Measurements from ENCODE around the gene ARID5B.

ARID5B gene

GRCh38 chr10:61939902-61940301 is 38.4 kb downstream of the ARID5B start:
- DNase-seq = no peak

DNA sequence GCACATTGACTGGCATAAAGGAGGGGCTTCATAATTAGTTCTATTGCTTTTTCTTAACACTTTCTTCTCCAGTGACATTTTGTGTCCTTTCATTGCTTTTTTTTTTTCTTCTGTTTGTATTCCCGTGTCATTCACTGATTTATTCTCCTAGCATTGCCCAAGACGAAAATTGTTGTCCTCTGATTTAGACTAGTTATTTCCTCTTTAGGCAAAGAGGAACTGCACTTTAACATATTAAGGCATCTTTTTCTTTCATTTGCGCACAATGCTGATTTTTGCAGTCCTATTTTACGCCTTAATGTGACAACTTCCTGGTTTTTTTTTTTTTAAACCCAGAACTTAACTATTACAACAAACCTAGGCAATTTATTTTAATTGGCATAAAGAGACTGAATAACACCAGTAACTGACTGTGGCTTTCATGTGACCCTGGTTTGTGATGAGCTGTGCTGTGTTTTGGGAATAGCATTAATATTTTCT is 39.7 kb downstream of the ARID5B start:
- no peak for DNase-seq

DNA sequence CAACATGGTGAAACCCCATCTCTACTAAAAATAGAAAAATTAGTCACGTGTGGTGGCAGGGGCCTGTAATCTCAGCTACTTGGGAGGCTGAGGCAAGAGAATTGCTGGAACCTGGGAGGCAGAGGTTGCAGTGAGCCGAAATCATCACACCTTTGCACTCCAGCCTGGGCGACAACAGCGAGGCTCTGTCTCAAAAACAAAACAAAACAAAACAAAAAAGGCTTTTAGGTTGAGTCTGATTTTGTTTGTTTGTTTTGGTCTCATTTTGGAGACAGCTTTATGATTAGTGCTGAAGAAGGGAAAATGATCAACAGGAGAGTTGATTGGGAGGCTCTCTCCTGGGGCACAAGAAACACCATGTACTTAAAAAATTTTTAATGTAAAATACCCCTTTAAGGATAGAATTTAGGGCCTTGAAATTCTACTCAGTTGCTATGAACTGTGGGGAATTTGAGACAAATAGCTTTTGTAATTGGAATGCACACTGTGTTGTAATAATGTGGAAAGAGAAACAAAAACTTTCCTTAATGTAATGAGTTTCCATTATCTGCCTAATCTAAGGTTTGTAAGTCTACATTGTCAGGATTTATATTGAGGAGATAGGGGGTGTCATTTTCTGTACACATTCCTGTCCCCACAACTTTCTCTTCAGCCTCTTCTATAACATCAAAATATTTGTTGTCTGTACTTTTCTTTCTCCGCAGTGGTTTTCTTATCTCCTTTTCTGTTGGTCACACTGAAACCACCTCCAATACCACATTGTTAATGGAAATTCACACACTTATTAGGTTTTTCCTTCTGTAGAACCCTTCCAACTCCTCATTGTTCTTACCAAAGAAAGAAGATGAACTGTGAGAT is 41.3 kb downstream of the ARID5B start:
- no peak for DNase-seq

- DNase-seq = peak; percentile 38
These were observed 42.3 kb downstream of the ARID5B start for GRCh38 chr10:61943674-61944378.

GRCh38 chr10:61944410-61945147 is 43.1 kb downstream of the ARID5B start:
- DNase-seq = no peak

- DNase-seq = no peak
These were observed 48.2 kb downstream of the ARID5B start for GRCh38 chr10:61949687-61950086.

- no peak for DNase-seq
These were observed 49.1 kb downstream of the ARID5B start for GRCh38 chr10:61950449-61951143.

DNA sequence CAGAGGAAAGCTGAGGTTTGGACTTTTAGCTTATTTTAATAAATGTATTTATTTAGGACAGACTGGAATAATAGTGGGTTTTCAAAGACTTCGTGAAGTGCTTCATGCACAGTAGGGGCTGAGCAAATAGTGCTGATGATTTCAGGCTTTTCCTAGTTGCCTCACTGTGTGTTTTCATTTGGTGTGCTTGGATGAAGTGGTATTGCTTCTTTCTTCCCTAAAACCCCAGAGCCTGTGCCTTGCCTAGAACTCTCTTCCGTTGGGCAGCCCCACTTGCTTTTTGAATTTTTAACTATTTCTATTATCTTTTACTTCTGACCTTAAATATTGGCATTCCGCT is 49.6 kb downstream of the ARID5B start:
- DNase-seq = no peak

- DNase-seq = no peak
These were observed 50.7 kb downstream of the ARID5B start for GRCh38 chr10:61952028-61952674.

GRCh38 chr10:61953183-61953582 is 51.7 kb downstream of the ARID5B start:
- DNase-seq = no peak

GRCh38 chr10:61957806-61958205 is 56.3 kb downstream of the ARID5B start:
- DNase-seq = no peak

- no peak for DNase-seq
These were observed 56.8 kb downstream of the ARID5B start for GRCh38 chr10:61958311-61958710.

DNA sequence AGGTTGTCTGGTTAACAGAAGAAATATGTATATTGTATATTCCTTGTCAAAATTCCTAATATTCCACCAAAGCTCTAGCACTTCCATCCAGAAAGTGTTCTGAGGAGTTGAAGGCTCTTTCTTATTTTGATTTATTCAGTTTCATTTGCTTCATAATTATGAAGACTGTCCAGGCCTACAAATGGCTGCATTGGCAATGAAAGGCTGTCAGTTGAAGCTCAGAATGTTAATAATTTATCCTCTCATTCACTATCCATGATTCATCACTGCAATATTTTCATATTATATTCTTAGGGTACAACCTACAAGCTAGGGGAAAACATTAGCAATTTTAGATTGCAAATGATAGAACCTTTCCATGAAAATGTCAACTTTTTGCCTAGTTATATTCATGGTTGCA is 57.3 kb downstream of the ARID5B start:
- DNase-seq = no peak

- no peak for DNase-seq
These were observed 58.3 kb downstream of the ARID5B start for GRCh38 chr10:61959814-61960213.

GRCh38 chr10:61960396-61961120 is 59.1 kb downstream of the ARID5B start:
- no peak for DNase-seq

GRCh38 chr10:61961278-61961677 is 59.8 kb downstream of the ARID5B start:
- peak; percentile 40 for DNase-seq

- no peak for DNase-seq
These were observed 61.5 kb downstream of the ARID5B start for GRCh38 chr10:61962971-61963370.

GRCh38 chr10:61963669-61964058 is 62.2 kb downstream of the ARID5B start:
- DNase-seq = no peak

- no peak for DNase-seq
These were observed 62.7 kb downstream of the ARID5B start for GRCh38 chr10:61964059-61964709.

DNA sequence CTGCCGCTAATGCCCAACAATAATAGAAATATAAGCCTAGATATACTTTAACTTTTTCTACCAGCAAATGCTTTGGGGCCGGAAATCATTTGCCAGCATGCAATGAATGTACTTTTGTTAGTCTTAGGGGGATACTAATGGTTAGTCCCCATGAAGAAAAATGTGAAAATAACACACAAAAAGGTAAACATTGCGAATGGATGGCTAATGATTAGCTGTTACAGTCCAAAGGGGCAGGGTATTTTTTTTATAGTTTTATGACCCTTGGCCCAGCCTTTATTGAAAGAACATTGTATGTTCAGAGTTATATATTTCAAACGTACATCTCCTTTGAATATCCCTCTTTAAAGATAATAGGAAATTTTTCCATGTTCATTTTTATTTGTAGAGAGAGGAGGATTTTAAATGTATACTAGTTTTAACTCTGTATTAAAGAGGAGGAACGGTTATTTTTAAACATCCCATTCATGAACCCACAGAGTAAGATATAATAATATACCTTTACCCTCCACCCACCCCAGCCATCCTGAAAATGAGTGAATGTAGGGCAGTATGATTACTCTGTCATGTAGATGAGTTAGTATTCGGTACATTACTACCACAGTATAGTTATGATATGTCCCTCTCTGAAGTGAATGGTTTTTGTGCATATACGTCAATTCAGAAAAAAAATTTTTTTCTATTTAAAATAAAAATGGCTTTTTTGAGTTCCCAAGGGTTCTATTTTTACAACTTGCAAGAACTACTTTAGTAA is 63.6 kb downstream of the ARID5B start:
- no peak for DNase-seq

Data from CD4-positive, alpha-beta T cell treated with Interleukin-15 for 1 hour (primary cell).